ENCODE results near the gene HSPB9. TPM values are rescaled to one million over a fixed set of nuclear protein-coding genes. Genes with fewer than 3 reads are reported as not detected.
A peak's percentile ranks its signal among the peaks of the same experiment; 100 is the strongest.
"Not testable (repeated sequence)": the region's sequence is repeated elsewhere in the genome, so short reads cannot be mapped to it uniquely, and the experiment has no call there.

HSPB9 gene
- total RNA-seq, 1 experiment from 2014 or later = 0.46 TPM

GRCh38 chr17:42138749-42139492, 16.3 kb downstream of the HSPB9 start (continued):
- TF ChIP-seq, protein P1, sequence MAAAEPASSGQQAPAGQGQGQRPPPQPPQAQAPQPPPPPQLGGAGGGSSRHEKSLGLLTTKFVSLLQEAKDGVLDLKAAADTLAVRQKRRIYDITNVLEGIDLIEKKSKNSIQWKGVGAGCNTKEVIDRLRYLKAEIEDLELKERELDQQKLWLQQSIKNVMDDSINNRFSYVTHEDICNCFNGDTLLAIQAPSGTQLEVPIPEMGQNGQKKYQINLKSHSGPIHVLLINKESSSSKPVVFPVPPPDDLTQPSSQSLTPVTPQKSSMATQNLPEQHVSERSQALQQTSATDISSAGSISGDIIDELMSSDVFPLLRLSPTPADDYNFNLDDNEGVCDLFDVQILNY (CRISPR knock-in tag; IDR thresholded peaks at IDR 0.05) = no peak
- TF ChIP-seq, protein P2, sequence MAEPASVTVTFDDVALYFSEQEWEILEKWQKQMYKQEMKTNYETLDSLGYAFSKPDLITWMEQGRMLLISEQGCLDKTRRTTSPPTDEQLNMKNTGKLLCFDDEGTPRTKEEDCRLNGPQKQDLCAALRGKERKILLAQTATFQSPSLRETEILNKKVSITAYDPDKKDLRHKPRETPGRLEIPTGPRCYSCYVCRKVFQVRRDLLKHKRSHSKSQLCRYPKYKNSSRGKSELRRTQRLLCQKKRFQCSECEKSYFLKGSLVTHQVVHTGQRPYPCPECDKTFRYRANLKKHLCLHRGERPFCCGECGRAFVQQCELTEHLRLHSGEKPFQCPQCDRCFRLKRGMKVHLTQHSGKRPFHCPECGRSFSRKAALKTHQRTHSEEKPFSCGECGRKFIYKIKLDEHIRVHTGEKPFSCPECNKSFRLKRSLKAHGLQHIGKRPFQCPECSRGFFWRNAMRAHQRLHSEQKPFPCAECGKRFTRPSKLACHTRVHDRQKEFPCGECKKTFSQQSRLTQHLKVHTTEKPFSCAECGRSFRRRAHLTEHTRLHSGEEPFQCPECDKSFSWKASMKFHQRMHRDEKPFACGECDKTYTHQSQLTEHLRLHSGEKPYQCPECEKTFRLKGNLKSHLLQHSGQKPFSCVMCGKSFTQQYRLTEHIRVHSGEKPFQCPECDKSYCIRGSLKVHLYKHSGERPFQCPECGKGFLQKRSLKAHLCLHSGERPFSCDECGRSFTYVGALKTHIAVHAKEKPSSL (CRISPR knock-in tag; conservative IDR thresholded peaks at IDR 0.05) = no peak
- TF ChIP-seq PREB (CRISPR knock-in tag; IDR thresholded peaks at IDR 0.05; ENCODE audit: borderline replicate concordance) (no peak), ETV6 (CRISPR knock-in tag; IDR thresholded peaks at IDR 0.05) (no peak)

- not testable (repeated sequence) for DNase-seq (ENCODE audit: low spot score); H3K27me3 Mint-ChIP-seq (ENCODE audit: low read depth); H3K4me3 Mint-ChIP-seq; H3K27ac Mint-ChIP-seq; H3K9me3 Mint-ChIP-seq; ATAC-seq
- H3K36me3 Mint-ChIP-seq = peaks cover 13% of the 10 kb centered on the region; the same call in 1 of the 2 replicates
- H3K4me1 Mint-ChIP-seq = peaks cover 19% of the 10 kb centered on the region
- ChIA-PET POLR2A (interaction anchor here (0.6 kb wide), 1 partner anchor 14 kb away, joined by 3 read pairs; no protein-coding TSS in a partner anchor), CTCF (interaction anchor here (0.7 to 1.3 kb wide), 3 partner anchors 10 to 112 kb away, joined by 3 read pairs; no protein-coding TSS in a partner anchor)
Observed at GRCh38 chr17:42140690-42141089, 18.1 kb downstream of the HSPB9 start.

GRCh38 chr17:42141382-42141781, 18.8 kb downstream of the HSPB9 start:
- no peak for DNase-seq (ENCODE audit: low spot score)
- H3K27ac Mint-ChIP-seq = peak overlapping the region; percentile 45; the same call in 1 of the 2 replicates
- ChIA-PET POLR2A (no interaction called here), CTCF (no interaction called here)
- ATAC-seq = no peak
- no peak overlapping the region for H3K4me3 Mint-ChIP-seq
- H3K27me3 Mint-ChIP-seq (ENCODE audit: low read depth) = no peaks in the 10 kb centered on the region
- no peak for TF ChIP-seq NR2C2 (CRISPR knock-in tag; IDR thresholded peaks at IDR 0.05)
- no peak for TF ChIP-seq JAZF1 (CRISPR knock-in tag; IDR thresholded peaks at IDR 0.05)
- TF ChIP-seq, protein P3, sequence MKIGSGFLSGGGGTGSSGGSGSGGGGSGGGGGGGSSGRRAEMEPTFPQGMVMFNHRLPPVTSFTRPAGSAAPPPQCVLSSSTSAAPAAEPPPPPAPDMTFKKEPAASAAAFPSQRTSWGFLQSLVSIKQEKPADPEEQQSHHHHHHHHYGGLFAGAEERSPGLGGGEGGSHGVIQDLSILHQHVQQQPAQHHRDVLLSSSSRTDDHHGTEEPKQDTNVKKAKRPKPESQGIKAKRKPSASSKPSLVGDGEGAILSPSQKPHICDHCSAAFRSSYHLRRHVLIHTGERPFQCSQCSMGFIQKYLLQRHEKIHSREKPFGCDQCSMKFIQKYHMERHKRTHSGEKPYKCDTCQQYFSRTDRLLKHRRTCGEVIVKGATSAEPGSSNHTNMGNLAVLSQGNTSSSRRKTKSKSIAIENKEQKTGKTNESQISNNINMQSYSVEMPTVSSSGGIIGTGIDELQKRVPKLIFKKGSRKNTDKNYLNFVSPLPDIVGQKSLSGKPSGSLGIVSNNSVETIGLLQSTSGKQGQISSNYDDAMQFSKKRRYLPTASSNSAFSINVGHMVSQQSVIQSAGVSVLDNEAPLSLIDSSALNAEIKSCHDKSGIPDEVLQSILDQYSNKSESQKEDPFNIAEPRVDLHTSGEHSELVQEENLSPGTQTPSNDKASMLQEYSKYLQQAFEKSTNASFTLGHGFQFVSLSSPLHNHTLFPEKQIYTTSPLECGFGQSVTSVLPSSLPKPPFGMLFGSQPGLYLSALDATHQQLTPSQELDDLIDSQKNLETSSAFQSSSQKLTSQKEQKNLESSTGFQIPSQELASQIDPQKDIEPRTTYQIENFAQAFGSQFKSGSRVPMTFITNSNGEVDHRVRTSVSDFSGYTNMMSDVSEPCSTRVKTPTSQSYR (CRISPR knock-in tag; IDR thresholded peaks at IDR 0.05) = no peak
- TF ChIP-seq ZNF138 (CRISPR knock-in tag; conservative IDR thresholded peaks at IDR 0.05) = no peak
- no peak for TF ChIP-seq ZNF396 (CRISPR knock-in tag; IDR thresholded peaks at IDR 0.05; ENCODE audit: borderline replicate concordance)
- no peak for TF ChIP-seq TP53 (CRISPR knock-in tag; IDR thresholded peaks at IDR 0.05)
- TF ChIP-seq ZNF671 (CRISPR knock-in tag; IDR thresholded peaks at IDR 0.05) = no peak
- no peak for TF ChIP-seq IRF2 (CRISPR knock-in tag; IDR thresholded peaks at IDR 0.05; ENCODE audit: borderline replicate concordance, low read depth)
- TF ChIP-seq ZBTB43 (CRISPR knock-in tag; IDR thresholded peaks at IDR 0.05) = no peak
- no peak for TF ChIP-seq NFATC4 (CRISPR knock-in tag; IDR thresholded peaks at IDR 0.05)
- TF ChIP-seq, protein P4, sequence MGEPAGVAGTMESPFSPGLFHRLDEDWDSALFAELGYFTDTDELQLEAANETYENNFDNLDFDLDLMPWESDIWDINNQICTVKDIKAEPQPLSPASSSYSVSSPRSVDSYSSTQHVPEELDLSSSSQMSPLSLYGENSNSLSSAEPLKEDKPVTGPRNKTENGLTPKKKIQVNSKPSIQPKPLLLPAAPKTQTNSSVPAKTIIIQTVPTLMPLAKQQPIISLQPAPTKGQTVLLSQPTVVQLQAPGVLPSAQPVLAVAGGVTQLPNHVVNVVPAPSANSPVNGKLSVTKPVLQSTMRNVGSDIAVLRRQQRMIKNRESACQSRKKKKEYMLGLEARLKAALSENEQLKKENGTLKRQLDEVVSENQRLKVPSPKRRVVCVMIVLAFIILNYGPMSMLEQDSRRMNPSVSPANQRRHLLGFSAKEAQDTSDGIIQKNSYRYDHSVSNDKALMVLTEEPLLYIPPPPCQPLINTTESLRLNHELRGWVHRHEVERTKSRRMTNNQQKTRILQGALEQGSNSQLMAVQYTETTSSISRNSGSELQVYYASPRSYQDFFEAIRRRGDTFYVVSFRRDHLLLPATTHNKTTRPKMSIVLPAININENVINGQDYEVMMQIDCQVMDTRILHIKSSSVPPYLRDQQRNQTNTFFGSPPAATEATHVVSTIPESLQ (CRISPR knock-in tag; IDR thresholded peaks at IDR 0.05) = no peak
- no peak for TF ChIP-seq ETV6 (CRISPR knock-in tag; IDR thresholded peaks at IDR 0.05)
- no peak for TF ChIP-seq CDX4 (CRISPR knock-in tag; IDR thresholded peaks at IDR 0.05; ENCODE audit: borderline replicate concordance)
- TF ChIP-seq HMGA2 (CRISPR knock-in tag; IDR thresholded peaks at IDR 0.05) = no peak
- H3K9me3 Mint-ChIP-seq = no peaks in the 10 kb centered on the region
- H3K4me1 Mint-ChIP-seq = peaks cover 12% of the 10 kb centered on the region
- peaks cover 16% of the 10 kb centered on the region for H3K36me3 Mint-ChIP-seq
